GM12891 (cell line): ENCODE results near the gene NYAP2.

Experiments
- PAX5 ChIP-seq: IDR thresholded peaks from 2 replicates; pipeline ENCODE4 v1.6.1; 2011; ENCODE audit warnings: low read length, moderate library complexity, mild to moderate bottlenecking; ENCODE audit not compliant: insufficient read depth, severe bottlenecking
- POLR2A ChIP-seq: IDR thresholded peaks from 2 replicates; pipeline ENCODE4 v1.6.1; 2011; ENCODE audit warnings: low read depth, low read length, control low read depth
- POLR2AphosphoS5 ChIP-seq: IDR thresholded peaks from 2 replicates; pipeline ENCODE4 v1.6.1; 2011; ENCODE audit warnings: low read depth, low read length, control low read depth
- POU2F2 ChIP-seq: IDR thresholded peaks from 2 replicates; pipeline ENCODE4 v1.6.1; 2011; ENCODE audit warnings: low read depth, mild to moderate bottlenecking, control low read depth, low read length, moderate library complexity
- SPI1 ChIP-seq: IDR thresholded peaks from 2 replicates; pipeline ENCODE4 v1.6.1; 2011; ENCODE audit warnings: low read depth, low read length, control low read depth
- TAF1 ChIP-seq: IDR thresholded peaks from 2 replicates; pipeline ENCODE4 v1.6.1; 2011; ENCODE audit warnings: low read depth, low read length, control low read depth

GRCh38 chr2:225378984-225379383, 20.5 kb upstream of the NYAP2 start:
- no peak for TF ChIP-seq POLR2A
- no peak for TF ChIP-seq TAF1
- TF ChIP-seq POU2F2: no peak
- TF ChIP-seq POLR2AphosphoS5: no peak
- no peak for TF ChIP-seq SPI1
- no peak for TF ChIP-seq PAX5
